OCI-LY1 (cell line): Measurements from ENCODE around the gene RNU6-7.

Experiments
- H2AFZ ChIP-seq: fragments of 200-600 bp; sonication (generic), shearing (Covaris generic); 2 replicates; pipeline ENCODE4 v1.6.0; 2014; ENCODE audit warnings: antibody characterized with exemption, mild to moderate bottlenecking, low read length
- H3F3A ChIP-seq: fragments of 200-600 bp; sonication (generic), shearing (Covaris generic); 2 replicates; pipeline ENCODE4 v1.6.0; 2014; ENCODE audit warnings: mild to moderate bottlenecking, antibody characterized with exemption, low read length, moderate library complexity; ENCODE audit not compliant: insufficient read depth
- H3K27ac ChIP-seq: fragments of 200-600 bp; sonication (generic); 2 replicates; pipeline ENCODE4 v1.5.1; 2014; ENCODE audit warnings: low read length, mixed run types, mild to moderate bottlenecking, low read depth; ENCODE audit not compliant: poor library complexity, severe bottlenecking
- H3K27me3 ChIP-seq: fragments of 200-600 bp; sonication (generic); 2 replicates; pipeline ENCODE4 v1.6.0; 2014; ENCODE audit warnings: antibody characterized with exemption, mild to moderate bottlenecking, low read length, moderate library complexity; ENCODE audit not compliant: insufficient read depth
- H3K36me3 ChIP-seq: fragments of 200-600 bp; sonication (generic); 2 replicates; pipeline ENCODE4 v1.6.1; 2014; ENCODE audit warnings: mild to moderate bottlenecking, antibody characterized with exemption, low read length, moderate library complexity, mixed read lengths; ENCODE audit not compliant: insufficient read depth
- H3K4me1 ChIP-seq: fragments of 200-600 bp; sonication (generic); 2 replicates; pipeline ENCODE4 v1.5.1; 2014; ENCODE audit warnings: mild to moderate bottlenecking, low read length, moderate library complexity; ENCODE audit not compliant: insufficient read depth, severe bottlenecking
- H3K4me2 ChIP-seq: fragments of 200-600 bp; sonication (generic), shearing (Covaris generic); 2 replicates; pipeline ENCODE4 v1.6.1; 2014; ENCODE audit warnings: low read length
- H3K4me3 ChIP-seq: fragments of 200-600 bp; sonication (generic); 2 replicates; pipeline ENCODE4 v1.5.1; 2014; ENCODE audit warnings: low read length, low read depth, mild to moderate bottlenecking, mixed read lengths; ENCODE audit not compliant: poor library complexity, severe bottlenecking
- H3K79me2 ChIP-seq: fragments of 200-600 bp; shearing (Covaris generic); 2 replicates; pipeline ENCODE4 v1.6.1; 2016; ENCODE audit warnings: mixed run types, low read length, mixed read lengths; ENCODE audit not compliant: insufficient read depth
- H3K9ac ChIP-seq: fragments of 200-600 bp; sonication (generic), shearing (Covaris generic); 2 replicates; pipeline ENCODE4 v1.6.1; 2014; ENCODE audit warnings: mild to moderate bottlenecking, low read length, mixed read lengths
- H3K9me2 ChIP-seq: fragments of 200-600 bp; sonication (generic), shearing (Covaris generic); 2 replicates; pipeline ENCODE4 v1.6.1; 2014; ENCODE audit warnings: low read depth, mild to moderate bottlenecking, low read length, mixed read lengths
- H3K9me3 ChIP-seq: fragments of 200-600 bp; shearing (Covaris generic); 2 replicates; pipeline ENCODE4 v1.6.1; 2014; ENCODE audit warnings: low read length, mixed read lengths
- H4K20me1 ChIP-seq: fragments of 200-600 bp; sonication (generic), shearing (Covaris generic); 2 replicates; pipeline ENCODE4 v1.6.0; 2016; ENCODE audit warnings: mild to moderate bottlenecking, low read length; ENCODE audit not compliant: insufficient read depth
- EZH2 ChIP-seq: fragments of 200-600 bp; sonication (generic), shearing (Covaris generic); IDR thresholded peaks from 2 replicates; pipeline ENCODE4 v1.8.0; 2017; ENCODE audit warnings: borderline replicate concordance, mixed run types, mild to moderate bottlenecking, antibody characterized with exemption, low read length, moderate library complexity, mixed read lengths
- TF ChIP-seq, protein P1 (sequence below): fragments of 200-600 bp; sonication (generic), shearing (Covaris generic); IDR thresholded peaks from 2 replicates; pipeline ENCODE4 v1.5.1; 2017; ENCODE audit warnings: mild to moderate bottlenecking, antibody characterized with exemption, low read length, moderate library complexity, mixed read lengths

Gene RNU6-7

DNA sequence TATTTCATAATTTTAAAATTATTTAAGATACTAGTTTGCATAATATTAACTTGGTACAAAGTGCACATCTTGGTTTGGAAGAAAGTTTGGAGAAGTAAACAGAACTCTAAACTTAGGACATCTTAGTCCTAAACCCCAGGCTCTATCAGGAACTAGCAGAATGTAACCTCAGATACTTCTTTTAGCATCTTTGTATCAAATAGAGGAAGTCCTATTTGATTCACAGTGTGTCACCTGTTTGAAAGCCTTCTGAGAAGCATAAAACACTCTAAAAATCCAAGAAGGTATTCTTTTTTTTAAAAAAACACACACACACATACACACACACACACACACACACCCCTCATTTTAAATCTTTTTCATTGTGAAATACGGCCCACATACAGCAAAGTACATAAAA is 12.0 kb upstream of the RNU6-7 start:
- Histone ChIP-seq H3K79me2 (no peaks in the 10 kb centered on the region), H3K27ac (no peak overlapping the region), H3K4me1 (no peaks in the 10 kb centered on the region), H3K36me3 (no peaks in the 10 kb centered on the region), H3F3A (no peaks in the 10 kb centered on the region), H3K27me3 (no peaks in the 10 kb centered on the region), H3K4me2 (no peak overlapping the region), H4K20me1 (no peaks in the 10 kb centered on the region), H3K9me3 (peaks cover 5% of the 10 kb centered on the region; the same call in 1 of the 2 replicates), H3K9me2 (no peaks in the 10 kb centered on the region), H3K4me3 (no peak overlapping the region), H2AFZ (no peak overlapping the region), H3K9ac (no peak overlapping the region)
- TF ChIP-seq, protein P1, sequence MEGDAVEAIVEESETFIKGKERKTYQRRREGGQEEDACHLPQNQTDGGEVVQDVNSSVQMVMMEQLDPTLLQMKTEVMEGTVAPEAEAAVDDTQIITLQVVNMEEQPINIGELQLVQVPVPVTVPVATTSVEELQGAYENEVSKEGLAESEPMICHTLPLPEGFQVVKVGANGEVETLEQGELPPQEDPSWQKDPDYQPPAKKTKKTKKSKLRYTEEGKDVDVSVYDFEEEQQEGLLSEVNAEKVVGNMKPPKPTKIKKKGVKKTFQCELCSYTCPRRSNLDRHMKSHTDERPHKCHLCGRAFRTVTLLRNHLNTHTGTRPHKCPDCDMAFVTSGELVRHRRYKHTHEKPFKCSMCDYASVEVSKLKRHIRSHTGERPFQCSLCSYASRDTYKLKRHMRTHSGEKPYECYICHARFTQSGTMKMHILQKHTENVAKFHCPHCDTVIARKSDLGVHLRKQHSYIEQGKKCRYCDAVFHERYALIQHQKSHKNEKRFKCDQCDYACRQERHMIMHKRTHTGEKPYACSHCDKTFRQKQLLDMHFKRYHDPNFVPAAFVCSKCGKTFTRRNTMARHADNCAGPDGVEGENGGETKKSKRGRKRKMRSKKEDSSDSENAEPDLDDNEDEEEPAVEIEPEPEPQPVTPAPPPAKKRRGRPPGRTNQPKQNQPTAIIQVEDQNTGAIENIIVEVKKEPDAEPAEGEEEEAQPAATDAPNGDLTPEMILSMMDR = no peak

DNA sequence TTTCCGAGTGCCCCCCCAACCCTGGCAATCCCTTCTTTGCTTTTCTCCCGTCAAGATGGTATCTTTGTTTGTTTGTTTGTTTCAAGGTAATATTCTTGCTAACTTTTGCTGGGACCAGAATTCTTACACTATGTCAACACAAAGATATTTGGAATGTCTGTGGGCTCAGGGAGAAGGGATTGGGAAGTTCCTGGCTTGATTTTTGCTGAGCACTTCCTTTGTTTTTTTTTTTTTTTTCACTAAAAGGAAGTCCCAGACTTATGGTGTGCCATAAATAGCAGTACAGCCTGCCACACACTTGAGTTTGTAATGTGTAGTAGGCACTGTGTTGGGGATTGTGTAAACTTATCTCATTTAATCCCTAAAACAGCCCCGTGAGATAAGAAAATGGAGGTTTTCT is 11.2 kb upstream of the RNU6-7 start:
- H3K27ac ChIP-seq = no peak overlapping the region
- H3K9me3 ChIP-seq = no peaks in the 10 kb centered on the region
- no peaks in the 10 kb centered on the region for H3K9me2 ChIP-seq
- no peaks in the 10 kb centered on the region for H3K27me3 ChIP-seq
- TF ChIP-seq, protein P1 = no peak
- no peak for TF ChIP-seq EZH2
- H3K79me2 ChIP-seq = no peaks in the 10 kb centered on the region
- no peak overlapping the region for H3K9ac ChIP-seq
- no peaks in the 10 kb centered on the region for H3K36me3 ChIP-seq
- no peak overlapping the region for H2AFZ ChIP-seq
- no peak overlapping the region for H3K4me2 ChIP-seq
- H3K4me3 ChIP-seq = no peak overlapping the region
- no peaks in the 10 kb centered on the region for H4K20me1 ChIP-seq
- no peaks in the 10 kb centered on the region for H3K4me1 ChIP-seq
- H3F3A ChIP-seq = no peaks in the 10 kb centered on the region

DNA sequence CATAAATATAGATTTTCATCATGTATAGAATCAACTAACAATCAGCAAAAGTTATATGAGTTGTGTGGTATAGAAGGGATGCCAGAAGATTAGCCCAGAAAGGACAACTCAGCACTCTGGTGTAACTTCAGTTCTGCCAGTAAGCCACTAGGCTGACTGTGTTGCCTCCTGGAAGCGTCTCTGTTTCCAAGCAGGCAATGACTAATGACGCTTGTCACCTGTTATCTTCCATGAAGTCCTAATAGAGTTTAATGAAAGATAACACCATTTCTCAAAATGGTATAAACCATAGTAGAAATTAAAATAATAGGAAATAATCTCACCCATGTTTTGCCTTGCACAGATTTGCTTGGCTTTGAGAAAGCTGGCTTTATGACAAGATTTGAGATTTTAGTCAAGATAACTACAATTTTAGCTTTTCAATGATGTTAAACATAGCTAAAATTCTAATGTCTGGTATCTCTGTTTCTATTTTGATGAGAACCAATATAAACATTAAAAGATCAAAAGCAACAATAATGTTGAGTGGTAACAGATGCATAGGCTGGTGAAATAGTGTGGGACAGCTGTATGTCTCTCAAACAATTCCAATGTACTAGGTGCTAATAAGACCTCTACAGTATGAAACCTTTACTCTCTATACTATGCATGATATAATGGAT is 9.0 kb upstream of the RNU6-7 start:
- TF ChIP-seq EZH2 = no peak
- TF ChIP-seq, protein P1 = no peak
- H4K20me1 ChIP-seq = no peaks in the 10 kb centered on the region
- no peaks in the 10 kb centered on the region for H3K4me1 ChIP-seq
- H3K27me3 ChIP-seq = no peaks in the 10 kb centered on the region
- H2AFZ ChIP-seq = no peak overlapping the region
- no peaks in the 10 kb centered on the region for H3K79me2 ChIP-seq
- no peak overlapping the region for H3K4me3 ChIP-seq
- H3K9ac ChIP-seq = no peak overlapping the region
- no peaks in the 10 kb centered on the region for H3F3A ChIP-seq
- no peaks in the 10 kb centered on the region for H3K36me3 ChIP-seq
- no peaks in the 10 kb centered on the region for H3K9me3 ChIP-seq
- H3K9me2 ChIP-seq = no peaks in the 10 kb centered on the region
- H3K4me2 ChIP-seq = no peak overlapping the region
- no peak overlapping the region for H3K27ac ChIP-seq
